ENCODE measurements around the gene P2RY2. TPM values are rescaled to one million over a fixed set of nuclear protein-coding genes. Genes with fewer than 3 reads are reported as not detected.

P2RY2 gene
- total RNA-seq, 1 experiment from 2014 or later, result 0.26 TPM

DNA sequence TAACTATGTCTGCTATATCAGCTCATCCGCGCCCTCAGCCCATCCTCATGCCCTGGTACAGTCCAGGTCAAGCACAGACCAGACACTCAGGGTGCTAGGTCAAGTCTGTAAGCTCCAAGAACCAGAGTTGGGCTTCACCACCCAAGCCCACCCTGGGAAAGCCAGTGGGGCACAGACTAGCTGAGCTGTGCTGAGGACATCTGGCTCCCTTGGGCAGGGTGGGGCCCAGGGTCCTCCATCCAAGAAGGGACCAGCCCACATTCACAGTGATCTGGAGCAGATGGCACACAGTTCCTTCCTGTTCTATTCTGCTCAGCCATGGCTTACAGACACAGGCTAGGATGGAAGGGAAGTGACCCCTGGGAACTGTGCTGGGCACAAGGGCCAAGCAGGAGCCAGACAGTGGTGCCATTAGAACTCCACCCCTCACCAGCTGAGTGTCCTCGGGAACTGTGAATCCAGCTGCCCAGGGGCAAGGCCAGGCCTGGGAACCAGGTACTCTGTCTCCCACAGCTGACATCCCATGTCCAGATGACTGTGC, 63.2 kb downstream of the P2RY2 start:
- H4K5ac ChIP-seq (ENCODE audit: insufficient read length, low read depth, low read length), result no peak overlapping the region
- no peaks in the 10 kb centered on the region for H3K9me3 ChIP-seq (ENCODE audit: control insufficient read depth, low read depth, low read length)
- H3T11ph ChIP-seq (ENCODE audit: low read length), result no peak overlapping the region
- H3K9me3 Mint-ChIP-seq, result no peaks in the 10 kb centered on the region
- H3K14ac ChIP-seq (ENCODE audit: insufficient read depth, low read length), result no peak overlapping the region
- H3K23me2 ChIP-seq (ENCODE audit: insufficient read length, low read depth, low read length, poor library complexity, severe bottlenecking), result no peaks in the 10 kb centered on the region
- no peak overlapping the region for H3K23ac ChIP-seq (ENCODE audit: insufficient read length, low read depth, low read length)
- no peaks in the 10 kb centered on the region for H3K79me2 ChIP-seq (ENCODE audit: insufficient read depth, low read length)
- no peak for DNase-seq
- TF ChIP-seq, protein P1, sequence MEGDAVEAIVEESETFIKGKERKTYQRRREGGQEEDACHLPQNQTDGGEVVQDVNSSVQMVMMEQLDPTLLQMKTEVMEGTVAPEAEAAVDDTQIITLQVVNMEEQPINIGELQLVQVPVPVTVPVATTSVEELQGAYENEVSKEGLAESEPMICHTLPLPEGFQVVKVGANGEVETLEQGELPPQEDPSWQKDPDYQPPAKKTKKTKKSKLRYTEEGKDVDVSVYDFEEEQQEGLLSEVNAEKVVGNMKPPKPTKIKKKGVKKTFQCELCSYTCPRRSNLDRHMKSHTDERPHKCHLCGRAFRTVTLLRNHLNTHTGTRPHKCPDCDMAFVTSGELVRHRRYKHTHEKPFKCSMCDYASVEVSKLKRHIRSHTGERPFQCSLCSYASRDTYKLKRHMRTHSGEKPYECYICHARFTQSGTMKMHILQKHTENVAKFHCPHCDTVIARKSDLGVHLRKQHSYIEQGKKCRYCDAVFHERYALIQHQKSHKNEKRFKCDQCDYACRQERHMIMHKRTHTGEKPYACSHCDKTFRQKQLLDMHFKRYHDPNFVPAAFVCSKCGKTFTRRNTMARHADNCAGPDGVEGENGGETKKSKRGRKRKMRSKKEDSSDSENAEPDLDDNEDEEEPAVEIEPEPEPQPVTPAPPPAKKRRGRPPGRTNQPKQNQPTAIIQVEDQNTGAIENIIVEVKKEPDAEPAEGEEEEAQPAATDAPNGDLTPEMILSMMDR (conservative IDR thresholded peaks at IDR 0.05), result no peak
- H2BK120ac ChIP-seq (ENCODE audit: low read depth, low read length, poor library complexity, severe bottlenecking), result no peak overlapping the region
- no peak overlapping the region for H2BK5ac ChIP-seq (ENCODE audit: insufficient read length, low read length)
- no peak overlapping the region for H3K9ac ChIP-seq (ENCODE audit: extremely low read depth, insufficient read length, low read length)
- no peak overlapping the region for H3K56ac ChIP-seq (ENCODE audit: insufficient read length, low read depth, low read length)
- no CpG with 5 or more reads among the region's 3 CpGs for WGBS (ENCODE audit: extremely low coverage, insufficient read length, low lambda C conversion rate)
- no peak overlapping the region for H2BK20ac ChIP-seq (ENCODE audit: low read depth, low read length, poor library complexity, severe bottlenecking)
- H2BK12ac ChIP-seq (ENCODE audit: insufficient read length, low read depth, low read length), result no peak overlapping the region
- H3K4me2 ChIP-seq (ENCODE audit: insufficient read depth, insufficient read length, low read length), result no peak overlapping the region
- H3K18ac ChIP-seq (ENCODE audit: insufficient read length, low read depth, low read length), result no peak overlapping the region
- H4K91ac ChIP-seq (ENCODE audit: insufficient read length, low read depth, low read length), result no peak overlapping the region
- no peak overlapping the region for H3K27ac Mint-ChIP-seq
- H3K27ac ChIP-seq (ENCODE audit: insufficient read length, low read depth, low read length), result no peak overlapping the region
- no peak overlapping the region for H3K4me3 Mint-ChIP-seq
- H3K4ac ChIP-seq (ENCODE audit: low read depth, low read length), result no peak overlapping the region
- H4K20me1 ChIP-seq (ENCODE audit: control insufficient read depth, insufficient read depth, insufficient read length), result no peaks in the 10 kb centered on the region
- H2AK5ac ChIP-seq (ENCODE audit: insufficient read length, low read length), result no peak overlapping the region
- H2BK15ac ChIP-seq (ENCODE audit: low read depth, low read length), result no peak overlapping the region
- no peaks in the 10 kb centered on the region for H3K79me1 ChIP-seq (ENCODE audit: insufficient read depth, low read depth, low read length, poor library complexity, severe bottlenecking)
- H3K27me3 ChIP-seq (ENCODE audit: insufficient read depth, low read length), result no peaks in the 10 kb centered on the region
- H3K36me3 Mint-ChIP-seq (ENCODE audit: insufficient read depth in 1 of 3, low read depth in 3 of 3), result no peaks in the 10 kb centered on the region
- H3K4me1 ChIP-seq (ENCODE audit: insufficient read depth, low read length), result no peaks in the 10 kb centered on the region
- H4K8ac ChIP-seq (replicated peaks; ENCODE audit: insufficient read length, low read depth, low read length), result no peak overlapping the region
- peaks cover 8 to 17% of the 10 kb centered on the region in 2 experiments for H3K4me1 Mint-ChIP-seq
- H2AFZ ChIP-seq (ENCODE audit: low read length), result no peak overlapping the region
- H3K27me3 Mint-ChIP-seq (ENCODE audit: low read depth), result peaks cover 10% of the 10 kb centered on the region
